Measurements from ENCODE around the gene RSPO4. TPM values are rescaled to one million over a fixed set of nuclear protein-coding genes. Genes with fewer than 3 reads are reported as not detected.
A peak's percentile ranks its signal among the peaks of the same experiment; 100 is the strongest.

RSPO4 gene
- total RNA-seq, 2 experiments from 2014 or later = not detected

- POLR2A ChIA-PET = no interaction called here
- H2AFZ ChIP-seq (ENCODE audit: low read length) = no peak overlapping the region
- no peak for TF ChIP-seq EZH2phosphoT487 (IDR thresholded peaks at IDR 0.05; ENCODE audit: borderline replicate concordance, low read depth, low read length)
- no peak for TF ChIP-seq CTCF (conservative IDR thresholded peaks at IDR 0.05; ENCODE audit: low read length)
- no peaks in the 10 kb centered on the region for H3K9me2 ChIP-seq (ENCODE audit: insufficient read depth, low read length)
- CTCF ChIA-PET (ENCODE audit: unreplicated experiment) = no interaction called here
- H3K4me2 ChIP-seq (ENCODE audit: low read length) = no peak overlapping the region
- intact Hi-C loops (cut with micrococcal nuclease; ENCODE audit: unreplicated experiment) = no loop called here
- H3K4me3 ChIP-seq (ENCODE audit: low read depth, low read length, poor library complexity, severe bottlenecking) = no peak overlapping the region
- no peaks in the 10 kb centered on the region for H3K4me1 ChIP-seq (ENCODE audit: insufficient read depth, low read length, poor library complexity, severe bottlenecking)
- H3K27ac ChIP-seq (ENCODE audit: low read depth, low read length, poor library complexity, severe bottlenecking) = no peak overlapping the region
- no peaks in the 10 kb centered on the region for H3K79me2 ChIP-seq (ENCODE audit: insufficient read depth, low read depth, low read length)
- no peaks in the 10 kb centered on the region for H3K9me3 ChIP-seq (ENCODE audit: low read length)
- no TSS peak for BruUV-seq (replicated peaks)
- no peaks in the 10 kb centered on the region for H4K20me1 ChIP-seq (ENCODE audit: insufficient read depth, low read length)
- H3K36me3 ChIP-seq (ENCODE audit: insufficient read depth, low read length) = no peaks in the 10 kb centered on the region
- DNase-seq (ENCODE audit: low spot score) = no peak
These were observed 32.2 kb downstream of the RSPO4 start for GRCh38 chr20:969868-970267.

GRCh38 chr20:967796-968742 lies 34.0 kb downstream of the RSPO4 start:
- Histone ChIP-seq H3K27ac (ENCODE audit: low read depth, low read length, poor library complexity, severe bottlenecking) (no peak overlapping the region), H3K79me2 (ENCODE audit: insufficient read depth, low read depth, low read length) (no peaks in the 10 kb centered on the region), H3K36me3 (ENCODE audit: insufficient read depth, low read length) (no peaks in the 10 kb centered on the region), H4K20me1 (ENCODE audit: insufficient read depth, low read length) (no peaks in the 10 kb centered on the region), H3K4me2 (ENCODE audit: low read length) (no peak overlapping the region), H3K9me3 (ENCODE audit: low read length) (no peaks in the 10 kb centered on the region), H3K4me1 (ENCODE audit: insufficient read depth, low read length, poor library complexity, severe bottlenecking) (no peaks in the 10 kb centered on the region), H3K9me2 (ENCODE audit: insufficient read depth, low read length) (no peaks in the 10 kb centered on the region), H2AFZ (ENCODE audit: low read length) (no peak overlapping the region), H3K4me3 (ENCODE audit: low read depth, low read length, poor library complexity, severe bottlenecking) (no peak overlapping the region)
- intact Hi-C loops (cut with micrococcal nuclease; ENCODE audit: unreplicated experiment) = no loop called here
- peak; percentile 50 for DNase-seq (ENCODE audit: low spot score)
- ChIA-PET POLR2A (no interaction called here), CTCF (ENCODE audit: unreplicated experiment) (no interaction called here)
- TF ChIP-seq EZH2phosphoT487 (IDR thresholded peaks at IDR 0.05; ENCODE audit: borderline replicate concordance, low read depth, low read length) (no peak), CTCF (conservative IDR thresholded peaks at IDR 0.05; ENCODE audit: low read length) (no peak)
- BruUV-seq (replicated peaks) = no TSS peak

GRCh38 chr20:965956-966355 lies 36.2 kb downstream of the RSPO4 start:
- no peaks in the 10 kb centered on the region for H3K79me2 ChIP-seq (ENCODE audit: insufficient read depth, low read depth, low read length)
- TF ChIP-seq EZH2phosphoT487 (IDR thresholded peaks at IDR 0.05; ENCODE audit: borderline replicate concordance, low read depth, low read length) = no peak
- no peak for TF ChIP-seq CTCF (conservative IDR thresholded peaks at IDR 0.05; ENCODE audit: low read length)
- H4K20me1 ChIP-seq (ENCODE audit: insufficient read depth, low read length) = no peaks in the 10 kb centered on the region
- intact Hi-C loops (cut with micrococcal nuclease; ENCODE audit: unreplicated experiment) = no loop called here
- no peaks in the 10 kb centered on the region for H3K9me2 ChIP-seq (ENCODE audit: insufficient read depth, low read length)
- no TSS peak for BruUV-seq (replicated peaks)
- ChIA-PET POLR2A (no interaction called here), CTCF (ENCODE audit: unreplicated experiment) (no interaction called here)
- no peak overlapping the region for H3K4me3 ChIP-seq (ENCODE audit: low read depth, low read length, poor library complexity, severe bottlenecking)
- H3K9me3 ChIP-seq (ENCODE audit: low read length) = no peaks in the 10 kb centered on the region
- no peak overlapping the region for H3K27ac ChIP-seq (ENCODE audit: low read depth, low read length, poor library complexity, severe bottlenecking)
- no peak overlapping the region for H3K4me2 ChIP-seq (ENCODE audit: low read length)
- H3K4me1 ChIP-seq (ENCODE audit: insufficient read depth, low read length, poor library complexity, severe bottlenecking) = no peaks in the 10 kb centered on the region
- no peak for DNase-seq (ENCODE audit: low spot score)
- H3K36me3 ChIP-seq (ENCODE audit: insufficient read depth, low read length) = no peaks in the 10 kb centered on the region
- H2AFZ ChIP-seq (ENCODE audit: low read length) = no peak overlapping the region

All from OCI-LY7 (cell line).